Fibroblast of lung (primary cell): ENCODE measurements around the gene CHST15. TPM values are rescaled to one million over a fixed set of nuclear protein-coding genes. Genes with fewer than 3 reads are reported as not detected.

Experiments used
- DNase-seq, 2 donors: peaks; one replicate each; pipeline versions ENCODE4 v3.0.0 to v3.0.0-alpha.2; 2010; ENCODE audit warnings: low read depth in 2 of 2
- H2AFZ ChIP-seq: 2 replicates; pipeline ENCODE4 v1.5.1; 2012; ENCODE audit warnings: low read length, control low read depth, inconsistent platforms
- H3K27ac ChIP-seq: 2 replicates; pipeline ENCODE4 v1.5.1; 2011; ENCODE audit warnings: low read length, control low read depth; ENCODE audit not compliant: insufficient read depth
- H3K27me3 ChIP-seq: 2 replicates; pipeline ENCODE4 v1.5.1; 2011; ENCODE audit warnings: mild to moderate bottlenecking, low read length; ENCODE audit not compliant: control insufficient read depth, insufficient read depth
- H3K36me3 ChIP-seq: 2 replicates; pipeline ENCODE4 v1.5.1; 2011; ENCODE audit warnings: low read length; ENCODE audit not compliant: control insufficient read depth, insufficient read depth
- H3K4me1 ChIP-seq: 2 replicates; pipeline ENCODE4 v1.5.1; 2011; ENCODE audit warnings: low read length; ENCODE audit not compliant: control insufficient read depth, insufficient read depth; ENCODE audit errors: extremely low read depth
- H3K4me2 ChIP-seq: 2 replicates; pipeline ENCODE4 v1.5.1; 2011; ENCODE audit warnings: low read length, control low read depth; ENCODE audit not compliant: insufficient read depth; ENCODE audit errors: extremely low read depth
- H3K4me3 ChIP-seq, 4 experiments: fragments of 200-600 bp in 1 of 4; sonication (generic) in 1 of 4; replicated peaks in 1 of 4; 2 replicates each; pipeline ENCODE4 v1.5.1; 2011 to 2016; ENCODE audit warnings: low read length in 4 of 4, low read depth in 3 of 4, mild to moderate bottlenecking in 3 of 4, control low read depth in 2 of 4, inconsistent platforms in 1 of 4, mixed read lengths in 1 of 4; ENCODE audit not compliant: insufficient read depth in 1 of 4; ENCODE audit errors: control extremely low read depth in 1 of 4
- H3K79me2 ChIP-seq: 2 replicates; pipeline ENCODE4 v1.5.1; 2012; ENCODE audit warnings: mild to moderate bottlenecking, low read length, inconsistent platforms; ENCODE audit not compliant: control insufficient read depth, insufficient read depth
- H3K9ac ChIP-seq: 2 replicates; pipeline ENCODE4 v1.5.1; 2011; ENCODE audit warnings: mild to moderate bottlenecking, low read length, control low read depth; ENCODE audit not compliant: insufficient read depth
- H3K9me3 ChIP-seq: 2 replicates; pipeline ENCODE4 v1.5.1; 2012; ENCODE audit warnings: low read depth, low read length; ENCODE audit not compliant: control insufficient read depth, insufficient read depth
- H4K20me1 ChIP-seq: 2 replicates; pipeline ENCODE4 v1.5.1; 2011; ENCODE audit warnings: low read length; ENCODE audit not compliant: control insufficient read depth, insufficient read depth; ENCODE audit errors: extremely low read depth
- EZH2 ChIP-seq: IDR thresholded peaks from 2 replicates; pipeline ENCODE4 v1.5.1; 2012; ENCODE audit warnings: low read length, control low read depth, mild to moderate bottlenecking; ENCODE audit errors: missing control alignments
- polyA plus RNA-seq, 2 donors: library from polyadenylated mRNA; depleted of rRNA in 1 of 2; stranded (reverse) in 1 of 2; unstranded in 1 of 2; fragments of >200 nt; gene quantifications; 2 replicates each; pipeline ENCODE4 v1.2.1, GENCODE V29; 2011 to 2012; ENCODE audit warnings: missing spikeins in 1 of 2
- total RNA-seq: library from RNA; depleted of rRNA; stranded (reverse); fragments of >200 nt; gene quantifications from 2 replicates; pipeline ENCODE4 v1.2.1, GENCODE V29; 2014
- TF ChIP-seq, protein P1 (sequence below), 2 donors: IDR thresholded peaks in 1 of 2; conservative IDR thresholded peaks in 1 of 2; 1 replicate in 1 of 2; 2 replicates in 1 of 2; pipeline ENCODE4 v1.5.1; 2011 to 2012; ENCODE audit warnings: low read length in 2 of 2, control low read depth in 1 of 2, inconsistent platforms in 1 of 2, low read depth in 1 of 2, mild to moderate bottlenecking in 1 of 2

Gene CHST15
- total and polyA plus RNA-seq, 2 donors (not counting 1 experiment from before 2014, with no cell fraction given): 5.0 to 7.9 TPM

DNA sequence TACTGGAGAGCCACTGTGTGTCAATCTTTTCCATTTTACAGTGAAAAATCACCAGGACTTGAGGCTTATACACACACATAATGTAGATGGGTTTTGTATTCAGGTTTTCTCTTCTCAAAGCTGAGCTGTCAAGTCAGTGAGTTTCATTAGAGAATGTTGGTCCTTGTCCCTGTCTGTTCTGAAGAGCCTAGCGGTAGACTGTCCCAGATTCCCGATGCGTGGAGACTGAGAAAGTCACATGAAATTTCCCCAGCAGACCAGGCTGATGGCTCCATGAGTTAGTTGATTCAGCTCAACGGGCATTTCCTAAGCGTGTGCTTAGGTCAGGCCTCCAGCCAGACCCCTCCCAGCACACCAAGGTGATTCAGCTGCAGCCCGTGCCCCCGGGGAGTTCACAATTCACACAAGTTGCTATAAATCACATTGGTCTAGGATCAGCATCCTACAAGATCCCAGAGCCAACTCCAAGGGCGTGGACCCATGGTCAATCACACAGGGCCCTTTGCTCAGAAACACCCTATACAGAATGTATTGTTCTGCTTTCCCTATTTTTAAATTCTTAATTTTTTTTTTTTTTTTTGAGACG lies 17.2 kb downstream of the CHST15 start:
- no peaks in the 10 kb centered on the region for H3K27me3 ChIP-seq
- no peak overlapping the region for H3K4me2 ChIP-seq

DNA sequence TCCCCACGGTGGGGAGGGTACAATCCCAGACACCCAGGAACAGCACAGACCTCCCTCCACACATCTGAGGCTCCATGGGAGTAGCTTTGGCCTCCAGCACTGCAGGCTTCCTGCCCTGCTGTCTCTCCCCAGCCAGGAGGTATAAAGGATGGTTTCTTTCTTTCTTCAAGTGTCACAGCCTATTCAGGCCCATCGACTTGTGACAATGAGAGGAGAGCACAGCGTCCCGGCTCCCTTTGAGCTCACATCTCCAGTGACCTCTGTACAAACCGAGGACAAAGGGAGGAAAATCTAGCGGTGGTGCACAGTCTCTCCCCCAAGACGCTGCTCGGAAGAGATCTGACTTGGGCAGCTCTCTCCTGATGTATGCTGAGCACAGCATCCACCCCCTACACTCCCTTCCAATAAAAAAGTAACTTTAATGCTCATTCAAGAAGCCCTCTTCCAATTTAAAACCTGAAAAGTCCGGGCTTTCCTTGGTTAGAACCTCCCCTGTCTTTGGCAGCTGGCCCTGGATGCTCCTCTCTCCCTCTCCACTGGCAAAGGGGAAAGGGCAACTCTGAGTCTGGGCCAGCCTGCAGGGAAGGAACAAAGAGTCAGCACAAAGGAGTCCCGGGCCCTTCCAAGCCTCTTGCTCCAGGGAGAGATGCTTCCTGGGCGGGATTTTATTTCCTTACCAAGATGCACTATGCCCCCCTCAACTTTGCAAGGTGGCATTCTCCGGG lies 18.0 kb downstream of the CHST15 start:
- Histone ChIP-seq H3K27me3 (no peaks in the 10 kb centered on the region), H3K36me3 (no peaks in the 10 kb centered on the region), H3K4me1 (no peaks in the 10 kb centered on the region), H3K9me3 (no peaks in the 10 kb centered on the region), H2AFZ (no peak overlapping the region), H3K4me3 (no peak overlapping the region), H4K20me1 (no peaks in the 10 kb centered on the region), H3K9ac (no peak overlapping the region), H3K4me2 (no peak overlapping the region), H3K79me2 (no peaks in the 10 kb centered on the region), H3K27ac (no peak overlapping the region)
- DNase-seq: peak in 1 of 2 donors; percentile 9
- no peak for TF ChIP-seq EZH2

More for the DNA sequence above, 17.2 kb downstream of the CHST15 start:
- H4K20me1 ChIP-seq: no peaks in the 10 kb centered on the region
- H3K9ac ChIP-seq: no peak overlapping the region
- H3K36me3 ChIP-seq: no peaks in the 10 kb centered on the region
- no peak overlapping the region for H3K4me3 ChIP-seq
- DNase-seq: no peak
- TF ChIP-seq, protein P1, sequence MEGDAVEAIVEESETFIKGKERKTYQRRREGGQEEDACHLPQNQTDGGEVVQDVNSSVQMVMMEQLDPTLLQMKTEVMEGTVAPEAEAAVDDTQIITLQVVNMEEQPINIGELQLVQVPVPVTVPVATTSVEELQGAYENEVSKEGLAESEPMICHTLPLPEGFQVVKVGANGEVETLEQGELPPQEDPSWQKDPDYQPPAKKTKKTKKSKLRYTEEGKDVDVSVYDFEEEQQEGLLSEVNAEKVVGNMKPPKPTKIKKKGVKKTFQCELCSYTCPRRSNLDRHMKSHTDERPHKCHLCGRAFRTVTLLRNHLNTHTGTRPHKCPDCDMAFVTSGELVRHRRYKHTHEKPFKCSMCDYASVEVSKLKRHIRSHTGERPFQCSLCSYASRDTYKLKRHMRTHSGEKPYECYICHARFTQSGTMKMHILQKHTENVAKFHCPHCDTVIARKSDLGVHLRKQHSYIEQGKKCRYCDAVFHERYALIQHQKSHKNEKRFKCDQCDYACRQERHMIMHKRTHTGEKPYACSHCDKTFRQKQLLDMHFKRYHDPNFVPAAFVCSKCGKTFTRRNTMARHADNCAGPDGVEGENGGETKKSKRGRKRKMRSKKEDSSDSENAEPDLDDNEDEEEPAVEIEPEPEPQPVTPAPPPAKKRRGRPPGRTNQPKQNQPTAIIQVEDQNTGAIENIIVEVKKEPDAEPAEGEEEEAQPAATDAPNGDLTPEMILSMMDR (conservative IDR thresholded peaks at IDR 0.05 in 1 of 2, IDR thresholded peaks at IDR 0.05 in 1 of 2; ENCODE audit: low read depth in 1 of 2, low read length in 2 of 2): no peak
- TF ChIP-seq EZH2: no peak
- H3K4me1 ChIP-seq: no peaks in the 10 kb centered on the region
- no peaks in the 10 kb centered on the region for H3K9me3 ChIP-seq
- no peak overlapping the region for H3K27ac ChIP-seq
- no peak overlapping the region for H2AFZ ChIP-seq
- no peaks in the 10 kb centered on the region for H3K79me2 ChIP-seq

DNA sequence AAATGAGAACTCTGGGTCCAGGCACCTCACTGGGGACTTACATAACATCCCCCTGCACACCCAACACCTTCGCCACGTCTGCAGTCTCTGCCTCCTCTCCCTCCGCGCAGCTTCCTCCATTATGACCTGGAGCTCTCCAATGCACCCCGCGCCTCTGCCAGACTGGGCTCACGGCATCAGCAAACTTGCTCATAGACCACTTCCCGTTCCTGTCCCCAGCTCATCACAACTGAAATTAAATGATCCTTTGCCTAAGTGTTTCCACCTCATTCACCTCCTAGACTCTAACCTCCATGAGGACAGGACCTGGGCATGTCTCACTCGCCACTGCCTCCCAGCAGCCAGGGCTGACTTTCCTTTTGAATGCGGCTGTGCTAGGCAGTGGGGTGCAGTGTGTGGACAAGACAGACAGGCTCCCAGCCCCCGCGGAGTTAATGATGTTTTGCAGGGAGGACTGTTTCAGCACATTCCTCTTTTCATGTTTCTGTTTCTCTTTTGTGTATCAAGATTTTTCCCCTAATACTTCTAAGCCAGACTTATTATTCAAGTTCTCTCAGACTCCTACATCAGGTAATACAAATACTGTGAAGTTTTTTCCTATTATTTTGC lies 18.8 kb downstream of the CHST15 start:
- Histone ChIP-seq H3K27me3 (no peaks in the 10 kb centered on the region), H3K9me3 (no peaks in the 10 kb centered on the region), H3K4me2 (no peak overlapping the region), H3K9ac (no peak overlapping the region), H4K20me1 (no peaks in the 10 kb centered on the region), H3K4me1 (no peaks in the 10 kb centered on the region), H3K36me3 (no peaks in the 10 kb centered on the region), H3K79me2 (no peaks in the 10 kb centered on the region), H3K4me3 (no peak overlapping the region), H2AFZ (no peak overlapping the region), H3K27ac (no peak overlapping the region)
- DNase-seq: no peak
- TF ChIP-seq, protein P1 (conservative IDR thresholded peaks at IDR 0.05 in 1 of 2, IDR thresholded peaks at IDR 0.05 in 1 of 2; ENCODE audit: low read depth in 1 of 2, low read length in 2 of 2): no peak
- no peak for TF ChIP-seq EZH2
